OCI-LY7 (cell line): ENCODE measurements around the gene FAM156A. TPM values are rescaled to one million over a fixed set of nuclear protein-coding genes. Genes with fewer than 3 reads are reported as not detected.
A peak's percentile ranks its signal among the peaks of the same experiment; 100 is the strongest.
"Not testable (repeated sequence)": the region's sequence is repeated elsewhere in the genome, so short reads cannot be mapped to it uniquely, and the experiment has no call there.

Experiments
- Bru-seq: library from RNA; stranded (reverse); fragments of 400-500 nt; gene quantifications from one replicate; lab custom pipeline; 2021; lab: Mats Ljungman, UMichigan
- BruChase-seq, 2 experiments: library from RNA; stranded (reverse); fragments of 400-500 nt; gene quantifications; one replicate each; lab custom pipeline; 2021; lab: Mats Ljungman, UMichigan
- BruUV-seq: library from RNA; stranded (reverse); fragments of 400-500 nt; replicated peaks from 2 replicates; lab custom pipeline; 2021; lab: Mats Ljungman, UMichigan
- CTCF ChIA-PET: fragments of 300-600 bp; sonication (Branson Sonifier 250); formaldehyde crosslinking; loops from one replicate; lab custom pipeline; 2022; ENCODE audit warnings: antibody characterized with exemption; ENCODE audit not compliant: unreplicated experiment; lab: Charles Lee
- POLR2A ChIA-PET: fragments of 300-600 bp; sonication (Branson Sonifier 250); formaldehyde crosslinking; loops from one replicate; lab custom pipeline; 2022; ENCODE audit warnings: antibody characterized with exemption; lab: Charles Lee
- DNase-seq: peaks from one replicate; pipeline ENCODE4 v3.0.0-alpha.2; 2015; ENCODE audit warnings: low spot score
- H2AFZ ChIP-seq: fragments of 200-600 bp; sonication (generic), shearing (Covaris generic); 2 replicates; pipeline ENCODE4 v1.6.1; 2014; ENCODE audit warnings: mild to moderate bottlenecking, antibody characterized with exemption, low read length, moderate library complexity
- H3K27ac ChIP-seq: fragments of 200-600 bp; sonication (generic); 2 replicates; pipeline ENCODE4 v1.5.1; 2014; ENCODE audit warnings: mixed run types, low read depth, mild to moderate bottlenecking, moderate library complexity, low read length, inconsistent platforms; ENCODE audit not compliant: poor library complexity, severe bottlenecking
- H3K36me3 ChIP-seq: fragments of 200-600 bp; sonication (generic); 2 replicates; pipeline ENCODE4 v1.6.1; 2014; ENCODE audit warnings: mild to moderate bottlenecking, antibody characterized with exemption, low read length, moderate library complexity, mixed read lengths; ENCODE audit not compliant: insufficient read depth
- H3K4me1 ChIP-seq: fragments of 200-600 bp; sonication (generic); 2 replicates; pipeline ENCODE4 v1.5.1; 2014; ENCODE audit warnings: mild to moderate bottlenecking, low read length; ENCODE audit not compliant: insufficient read depth, poor library complexity, severe bottlenecking
- H3K4me2 ChIP-seq: fragments of 200-600 bp; sonication (generic); 2 replicates; pipeline ENCODE4 v1.6.1; 2014; ENCODE audit warnings: mild to moderate bottlenecking, low read length
- H3K4me3 ChIP-seq: fragments of 200-600 bp; sonication (generic); 2 replicates; pipeline ENCODE4 v1.5.1; 2014; ENCODE audit warnings: mild to moderate bottlenecking, low read depth, low read length; ENCODE audit not compliant: poor library complexity, severe bottlenecking
- H3K79me2 ChIP-seq: fragments of 200-600 bp; sonication (generic); 2 replicates; pipeline ENCODE4 v1.6.1; 2016; ENCODE audit warnings: low read depth, mild to moderate bottlenecking, low read length, moderate library complexity, mixed read lengths; ENCODE audit not compliant: insufficient read depth
- H3K9me2 ChIP-seq: fragments of 200-600 bp; sonication (generic); 2 replicates; pipeline ENCODE4 v1.6.1; 2016; ENCODE audit warnings: mild to moderate bottlenecking, low read length, mixed read lengths; ENCODE audit not compliant: insufficient read depth
- H3K9me3 ChIP-seq: fragments of 200-600 bp; sonication (generic); 2 replicates; pipeline ENCODE4 v1.6.1; 2014; ENCODE audit warnings: mild to moderate bottlenecking, mixed run types, low read length, mixed read lengths
- H4K20me1 ChIP-seq: fragments of 200-600 bp; sonication (generic); 2 replicates; pipeline ENCODE4 v1.6.1; 2014; ENCODE audit warnings: mild to moderate bottlenecking, antibody characterized with exemption, low read length, moderate library complexity, mixed read lengths; ENCODE audit not compliant: insufficient read depth
- EZH2phosphoT487 ChIP-seq: fragments of 200-600 bp; sonication (generic); IDR thresholded peaks from 2 replicates; pipeline ENCODE4 v1.6.1; 2018; ENCODE audit warnings: low read depth, borderline replicate concordance, mild to moderate bottlenecking, mixed run types, antibody characterized with exemption, low read length, moderate library complexity, mixed read lengths
- intact Hi-C: fragments of 100-400 bp; cut with micrococcal nuclease; formaldehyde crosslinking; loops from one replicate; pipeline ENCODE4 v1.10.0; 2022; ENCODE audit not compliant: unreplicated experiment
- long read RNA-seq: library from polyadenylated mRNA; stranded (forward); transcript quantifications from one replicate; pipeline ENCODE4 v2.0.0, GENCODE V29; 2022
- total RNA-seq, 2 experiments: library from RNA; depleted of rRNA in 1 of 2; stranded (reverse); fragments of >200 nt in 1 of 2; shearing (Covaris generic) in 1 of 2; gene quantifications; 2 replicates each; pipeline ENCODE4 v1.2.3, GENCODE V29; 2014 to 2022
- TF ChIP-seq, protein P1 (sequence below): fragments of 200-600 bp; sonication (generic); conservative IDR thresholded peaks from 2 replicates; pipeline ENCODE4 v1.5.1; 2014; ENCODE audit warnings: mild to moderate bottlenecking, antibody characterized with exemption, low read length, moderate library complexity, mixed read lengths

Gene FAM156A, protein sequence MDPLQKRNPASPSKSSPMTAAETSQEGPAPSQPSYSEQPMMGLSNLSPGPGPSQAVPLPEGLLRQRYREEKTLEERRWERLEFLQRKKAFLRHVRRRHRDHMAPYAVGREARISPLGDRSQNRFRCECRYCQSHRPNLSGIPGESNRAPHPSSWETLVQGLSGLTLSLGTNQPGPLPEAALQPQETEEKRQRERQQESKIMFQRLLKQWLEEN
- total RNA-seq (2014; rRNA removed; shearing (Covaris generic)) (8.8 and 13.8 TPM in 2 replicates), total RNA-seq (2022) (19.7 and 22.6 TPM in 2 replicates), Bru-seq, nascent RNA (percentile 49 among the genes with signal in this experiment), BruChase-seq, experiment 1, labeled RNA remaining after a 6-hour chase (percentile 73 among the genes with signal in this experiment), BruChase-seq, experiment 2, labeled RNA remaining after a 2-hour chase (percentile 58 among the genes with signal in this experiment)
- long read RNA-seq, transcript FAM156A-215 (4 exons, 644 nt): minor isoform, 7 of 81 reads
- long read RNA-seq, transcript FAM156A-221 (3 exons, 3,757 nt): major isoform, 30 of 81 reads
- long read RNA-seq, partial matches to known transcripts: 1 of 81 reads
- long read RNA-seq, other reads (novel, unspliced or antisense): 35 of 81 reads

DNA sequence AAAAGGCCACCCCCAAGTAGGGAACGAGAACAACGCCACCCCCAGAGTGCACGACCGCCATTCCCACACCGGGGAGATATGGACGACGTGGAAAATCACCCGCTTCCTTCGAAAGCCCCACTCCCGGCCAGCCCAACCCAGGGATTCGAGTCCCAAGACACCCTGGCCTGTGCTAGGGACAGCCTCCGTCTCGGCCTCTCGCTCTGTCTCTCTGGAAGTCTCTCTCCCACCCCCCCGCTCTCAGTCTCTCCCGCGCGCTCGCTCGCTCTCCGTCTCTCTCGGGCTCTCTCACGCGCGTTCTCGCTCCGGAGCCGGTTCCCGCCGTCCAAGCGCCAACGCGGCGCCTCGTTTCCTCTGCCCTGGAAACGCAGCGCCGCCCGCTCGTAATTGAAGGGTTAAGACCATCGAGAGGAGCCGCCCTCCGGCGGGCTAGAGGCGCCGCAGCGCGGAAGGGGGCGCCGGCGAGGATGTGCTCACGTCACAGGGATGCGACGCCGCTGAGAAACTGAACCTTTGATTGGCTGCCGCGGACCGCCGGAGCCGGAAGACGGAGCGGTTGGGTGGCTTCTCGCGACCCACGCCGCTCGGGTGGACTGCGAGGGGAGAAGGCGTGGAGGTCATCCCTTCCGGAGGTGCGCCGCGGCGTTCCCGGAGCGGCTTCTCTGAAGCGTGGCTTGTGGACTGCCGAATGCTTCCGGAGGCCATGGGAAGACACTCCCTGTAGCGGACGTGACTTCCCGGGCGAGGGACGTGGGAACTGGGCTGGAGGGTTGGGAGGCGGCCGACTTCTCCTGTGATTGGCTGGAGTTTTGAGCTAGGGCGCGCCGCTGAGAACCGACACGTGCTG is at the start of gene FAM156A:
TSS of gene FAM156A (minus strand) at position 406 of the 847 bp plus-strand sequence. CDS start 9,930 bp downstream, outside the sequence.
- H3K4me3 ChIP-seq, H3K27ac ChIP-seq, H4K20me1 ChIP-seq, H3K79me2 ChIP-seq, BruUV-seq, intact Hi-C loops, H3K4me2 ChIP-seq, H3K9me2 ChIP-seq, CTCF ChIA-PET, H3K4me1 ChIP-seq, DNase-seq, H3K9me3 ChIP-seq, H2AFZ ChIP-seq, POLR2A ChIA-PET, H3K36me3 ChIP-seq: not testable (repeated sequence)

DNA sequence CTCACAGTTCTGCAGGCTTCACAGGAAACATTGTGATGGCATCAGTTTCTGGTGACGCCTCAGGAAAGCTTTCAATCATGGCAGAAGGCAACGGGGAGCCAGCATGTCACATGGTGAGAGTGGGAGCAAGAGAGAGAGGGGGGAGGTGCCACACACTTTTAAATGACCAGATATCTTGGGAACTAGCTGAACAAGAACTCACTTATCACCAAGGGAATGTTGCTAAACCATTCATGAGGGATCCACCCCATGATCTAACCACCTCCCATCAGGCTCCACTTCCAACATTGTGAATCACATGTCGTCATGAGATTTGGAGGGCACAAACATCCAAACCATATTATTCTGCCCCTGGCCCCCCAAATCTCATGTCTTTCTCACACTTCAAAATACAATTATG is 47.0 kb upstream of the FAM156A start:
- no peak for DNase-seq

DNA sequence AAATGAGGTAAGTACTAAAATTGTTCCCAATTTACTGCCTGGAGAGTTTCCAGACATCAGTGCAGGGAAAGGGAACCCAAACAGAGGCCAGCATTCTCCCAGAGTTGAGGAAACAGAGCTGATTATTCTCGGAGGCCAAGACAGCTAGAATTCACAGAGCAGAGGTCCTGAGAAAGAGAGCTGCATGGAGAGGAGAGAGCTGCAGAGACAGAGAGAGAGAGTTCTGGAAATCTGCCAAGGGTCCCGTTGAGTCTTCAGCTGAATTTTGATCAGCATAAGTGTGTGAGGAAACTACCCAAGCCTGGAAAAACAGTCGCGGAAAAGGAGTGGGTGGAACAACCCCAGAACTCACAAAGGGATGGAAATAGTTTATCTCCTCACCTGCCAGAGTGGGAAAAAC is 46.5 kb upstream of the FAM156A start:
- Histone ChIP-seq H3K27ac (no peak overlapping the region), H3K4me3 (no peak overlapping the region), H3K9me3 (no peaks in the 10 kb centered on the region), H3K9me2 (no peaks in the 10 kb centered on the region), H3K79me2 (no peaks in the 10 kb centered on the region), H3K4me2 (no peak overlapping the region), H3K36me3 (no peaks in the 10 kb centered on the region), H4K20me1 (no peaks in the 10 kb centered on the region), H2AFZ (no peak overlapping the region), H3K4me1 (no peaks in the 10 kb centered on the region)
- BruUV-seq: no TSS peak
- ChIA-PET POLR2A (no interaction called here), CTCF (no interaction called here)
- DNase-seq: no peak
- intact Hi-C loops: no loop called here
- TF ChIP-seq EZH2phosphoT487: no peak
- TF ChIP-seq, protein P1, sequence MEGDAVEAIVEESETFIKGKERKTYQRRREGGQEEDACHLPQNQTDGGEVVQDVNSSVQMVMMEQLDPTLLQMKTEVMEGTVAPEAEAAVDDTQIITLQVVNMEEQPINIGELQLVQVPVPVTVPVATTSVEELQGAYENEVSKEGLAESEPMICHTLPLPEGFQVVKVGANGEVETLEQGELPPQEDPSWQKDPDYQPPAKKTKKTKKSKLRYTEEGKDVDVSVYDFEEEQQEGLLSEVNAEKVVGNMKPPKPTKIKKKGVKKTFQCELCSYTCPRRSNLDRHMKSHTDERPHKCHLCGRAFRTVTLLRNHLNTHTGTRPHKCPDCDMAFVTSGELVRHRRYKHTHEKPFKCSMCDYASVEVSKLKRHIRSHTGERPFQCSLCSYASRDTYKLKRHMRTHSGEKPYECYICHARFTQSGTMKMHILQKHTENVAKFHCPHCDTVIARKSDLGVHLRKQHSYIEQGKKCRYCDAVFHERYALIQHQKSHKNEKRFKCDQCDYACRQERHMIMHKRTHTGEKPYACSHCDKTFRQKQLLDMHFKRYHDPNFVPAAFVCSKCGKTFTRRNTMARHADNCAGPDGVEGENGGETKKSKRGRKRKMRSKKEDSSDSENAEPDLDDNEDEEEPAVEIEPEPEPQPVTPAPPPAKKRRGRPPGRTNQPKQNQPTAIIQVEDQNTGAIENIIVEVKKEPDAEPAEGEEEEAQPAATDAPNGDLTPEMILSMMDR: no peak

More for the DNA sequence above, 47.0 kb upstream of the FAM156A start:
- TF ChIP-seq, protein P1: no peak
- no peak for TF ChIP-seq EZH2phosphoT487
- no peak overlapping the region for H2AFZ ChIP-seq
- H3K36me3 ChIP-seq: no peaks in the 10 kb centered on the region
- H3K27ac ChIP-seq: no peak overlapping the region
- no peak overlapping the region for H3K4me2 ChIP-seq
- H4K20me1 ChIP-seq: no peaks in the 10 kb centered on the region
- no peaks in the 10 kb centered on the region for H3K9me3 ChIP-seq
- no peaks in the 10 kb centered on the region for H3K4me1 ChIP-seq
- no peak overlapping the region for H3K4me3 ChIP-seq
- POLR2A ChIA-PET: no interaction called here
- no peaks in the 10 kb centered on the region for H3K79me2 ChIP-seq
- intact Hi-C loops: no loop called here
- H3K9me2 ChIP-seq: no peaks in the 10 kb centered on the region
- BruUV-seq: no TSS peak
- CTCF ChIA-PET: no interaction called here
